ENCODE results near the gene SMPDL3A.

SMPDL3A gene

DNA sequence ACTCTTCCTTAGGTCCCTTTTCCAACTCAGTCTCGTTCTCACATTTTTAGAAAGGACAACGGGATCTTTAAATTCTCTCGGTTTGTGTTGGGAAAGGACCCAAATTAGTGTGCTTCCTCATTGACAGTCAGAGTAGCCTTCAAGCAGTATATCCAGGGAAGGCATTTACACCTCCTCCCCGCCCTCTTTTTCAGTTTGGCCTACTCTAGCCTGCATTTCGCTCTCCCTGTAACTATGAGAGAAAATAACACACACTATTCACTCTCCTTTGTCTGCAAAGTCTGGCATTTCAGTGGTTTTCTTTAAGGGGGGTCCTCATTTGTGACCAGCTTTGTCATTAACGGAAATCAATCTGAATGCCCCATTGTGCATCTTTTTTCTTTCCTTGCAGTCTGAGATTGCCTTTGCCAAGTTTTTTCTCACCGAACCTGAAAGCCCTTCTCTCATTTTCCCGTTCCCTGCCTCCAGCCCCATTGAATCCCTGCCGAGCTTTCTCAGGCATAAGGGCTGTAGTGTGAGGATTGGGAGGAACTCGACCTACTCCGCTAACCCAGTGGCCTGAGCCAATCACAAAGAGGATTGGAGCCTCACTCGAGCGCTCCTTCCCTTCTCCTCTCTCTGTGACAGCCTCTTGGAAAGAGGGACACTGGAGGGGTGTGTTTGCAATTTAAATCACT, 9.9 kb upstream of the SMPDL3A start:
- peak; percentile 76 to 82 for DNase-seq

DNA sequence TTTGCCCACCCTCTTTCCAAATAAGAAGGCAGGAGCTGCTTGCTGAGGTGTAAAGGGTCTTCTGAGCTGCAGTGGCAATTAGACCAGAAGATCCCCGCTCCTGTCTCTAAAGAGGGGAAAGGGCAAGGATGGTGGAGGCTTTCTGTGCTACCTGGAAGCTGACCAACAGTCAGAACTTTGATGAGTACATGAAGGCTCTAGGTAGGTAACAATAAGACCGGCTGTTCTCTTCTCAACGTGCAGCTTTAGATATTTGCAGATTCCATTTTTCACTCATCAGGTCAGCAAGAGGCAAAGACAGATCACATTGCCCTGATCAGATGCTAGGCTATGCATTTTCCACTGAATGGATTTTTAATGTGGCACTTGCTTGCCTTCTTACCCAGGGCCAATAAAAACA, 9.4 kb upstream of the SMPDL3A start, which contains the start of gene FABP7:
TSS of gene FABP7 (plus strand) at position 50 of the 400 bp plus-strand sequence. CDS start at position 129, 79 bp downstream.
- peak in 1 of 2 experiments; percentile 76 for DNase-seq

DNA sequence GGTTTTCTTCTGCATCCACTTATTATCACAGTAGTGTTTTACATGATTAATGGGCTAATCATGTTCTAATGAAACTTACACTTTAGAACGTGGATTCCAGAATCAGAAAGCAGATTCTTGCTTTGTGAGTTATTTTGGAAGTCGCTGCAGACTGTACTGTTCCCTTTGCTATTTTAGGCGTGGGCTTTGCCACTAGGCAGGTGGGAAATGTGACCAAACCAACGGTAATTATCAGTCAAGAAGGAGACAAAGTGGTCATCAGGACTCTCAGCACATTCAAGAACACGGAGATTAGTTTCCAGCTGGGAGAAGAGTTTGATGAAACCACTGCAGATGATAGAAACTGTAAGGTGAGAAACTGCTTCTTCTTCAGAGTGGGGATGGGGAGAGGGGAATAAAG, 8.9 kb upstream of the SMPDL3A start:
- peak in 1 of 2 experiments; percentile 37 for DNase-seq

DNA sequence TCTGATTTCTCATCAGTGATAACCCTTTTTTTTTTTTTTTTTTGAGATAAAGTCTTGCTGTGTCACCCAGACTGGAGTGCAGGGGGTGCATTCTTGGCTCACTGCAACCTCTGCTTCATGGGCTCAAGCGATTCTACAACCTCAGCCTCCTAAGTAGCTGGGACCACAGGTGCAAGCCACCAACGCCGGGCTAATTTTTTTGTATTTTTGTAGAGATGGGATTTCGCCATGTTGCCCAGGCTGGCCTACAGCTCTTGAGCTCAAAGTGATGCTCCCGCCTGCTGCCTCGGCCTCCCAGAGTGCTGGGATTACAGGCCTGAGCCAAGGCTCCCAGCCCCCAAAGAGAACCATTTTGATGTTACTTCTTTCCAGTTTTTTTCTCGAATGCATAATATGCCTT, 7.3 kb upstream of the SMPDL3A start:
- DNase-seq, result no peak

GRCh38 chr6:122783401-122783800, 5.7 kb upstream of the SMPDL3A start:
- DNase-seq, result no peak

DNA sequence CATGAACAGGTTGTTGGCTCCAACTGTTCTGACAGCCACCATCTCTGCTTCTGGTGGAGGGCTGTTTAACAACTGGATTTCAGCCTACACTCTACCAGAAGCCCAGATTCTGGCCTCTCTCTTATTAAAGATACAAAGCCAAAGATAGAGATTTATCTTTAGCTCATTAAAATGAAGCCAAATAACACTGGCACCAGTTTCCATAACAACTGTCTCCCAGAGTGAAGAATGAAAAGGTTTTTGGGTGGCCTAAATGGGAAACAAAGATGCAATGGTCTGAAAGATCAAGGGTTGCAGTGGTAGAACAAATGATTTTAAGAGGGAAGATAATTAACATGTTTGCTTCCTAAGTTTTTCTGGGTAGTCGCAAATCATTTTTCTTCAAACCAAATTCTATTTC, 3.2 kb upstream of the SMPDL3A start:
- DNase-seq, result no peak

DNA sequence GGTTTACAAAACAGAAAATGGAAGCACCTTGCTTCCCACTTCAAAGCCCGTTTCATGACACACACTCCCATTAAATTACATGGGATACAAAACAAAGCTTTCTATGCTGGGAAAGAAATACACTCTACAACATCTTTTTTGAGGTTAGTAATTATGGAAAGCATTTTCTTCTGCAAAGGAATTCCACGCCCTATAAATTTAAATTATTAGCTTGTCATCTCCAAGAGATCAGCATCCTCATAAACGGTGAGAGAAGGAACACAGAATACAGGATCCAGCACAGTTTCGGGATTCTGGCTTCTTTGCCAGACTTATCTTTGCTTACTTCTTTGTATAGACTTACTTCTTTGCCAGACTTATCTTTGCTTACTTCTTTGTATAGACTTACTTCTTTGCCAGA, 1.3 kb upstream of the SMPDL3A start:
- no peak for DNase-seq

- no peak for DNase-seq
Measured at GRCh38 chr6:122788208-122788607, 850 bp upstream of the SMPDL3A start.

GRCh38 chr6:122788663-122789181, 336 bp upstream of the SMPDL3A start:
- no peak for DNase-seq

DNA sequence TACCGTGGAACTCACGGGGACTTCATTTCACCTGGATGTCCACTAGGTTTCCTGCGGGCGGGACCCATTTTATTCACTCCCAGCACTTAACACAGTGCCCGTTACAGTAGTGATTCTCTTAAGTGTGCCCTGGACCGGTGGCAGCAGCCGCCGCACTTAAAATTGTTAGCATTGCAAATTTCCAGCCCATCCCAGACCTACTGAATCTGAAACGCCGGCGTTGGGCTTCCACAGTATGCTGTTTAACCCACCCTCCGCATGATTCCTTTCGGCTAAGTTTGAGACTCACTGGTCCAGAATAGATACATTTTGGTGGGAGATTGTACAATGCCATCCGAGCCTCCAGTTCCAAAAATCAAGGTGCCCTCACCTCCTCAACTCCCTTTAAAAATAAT, 967 bp downstream of the SMPDL3A start:
- DNase-seq, result peak in 1 of 2 experiments; percentile 55

GRCh38 chr6:122790423-122791309, 1.6 kb downstream of the SMPDL3A start:
- peak in 1 of 2 experiments; percentile 51 for DNase-seq

- DNase-seq, result no peak
Measured at GRCh38 chr6:122791310-122791679, 2.2 kb downstream of the SMPDL3A start.

- DNase-seq, result no peak
Measured at GRCh38 chr6:122792766-122793165, 3.7 kb downstream of the SMPDL3A start.

- no peak for DNase-seq
Measured at GRCh38 chr6:122797537-122797936, 8.5 kb downstream of the SMPDL3A start.

DNA sequence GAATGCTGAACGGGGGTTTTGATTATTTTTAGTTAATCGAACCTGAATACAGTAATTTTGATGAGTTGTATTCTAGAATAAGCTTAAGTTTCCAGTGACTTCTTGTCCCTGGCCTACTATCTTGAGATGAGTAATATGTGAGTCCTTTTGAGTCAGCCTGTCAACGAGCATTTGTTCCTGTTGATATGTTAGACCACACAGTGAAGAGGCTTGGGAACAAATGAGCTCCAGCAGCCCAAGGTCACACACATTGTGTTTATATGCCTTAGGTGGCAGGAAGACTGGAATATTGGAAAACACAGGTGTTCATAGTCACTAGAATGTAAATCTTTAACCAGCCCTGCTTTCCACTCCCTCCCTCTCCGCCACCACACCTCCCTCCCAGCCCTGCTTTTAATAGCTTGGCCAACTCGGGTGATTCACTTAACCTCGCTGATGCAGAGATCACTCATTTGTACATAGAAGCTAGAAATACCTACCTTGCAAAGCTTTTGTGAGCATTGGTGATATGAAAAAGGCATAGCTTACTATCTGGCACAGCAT, 9.1 kb downstream of the SMPDL3A start:
- DNase-seq, result peak in 1 of 2 experiments; percentile 36

GRCh38 chr6:122799140-122799745, 10.2 kb downstream of the SMPDL3A start:
- no peak for DNase-seq

DNA sequence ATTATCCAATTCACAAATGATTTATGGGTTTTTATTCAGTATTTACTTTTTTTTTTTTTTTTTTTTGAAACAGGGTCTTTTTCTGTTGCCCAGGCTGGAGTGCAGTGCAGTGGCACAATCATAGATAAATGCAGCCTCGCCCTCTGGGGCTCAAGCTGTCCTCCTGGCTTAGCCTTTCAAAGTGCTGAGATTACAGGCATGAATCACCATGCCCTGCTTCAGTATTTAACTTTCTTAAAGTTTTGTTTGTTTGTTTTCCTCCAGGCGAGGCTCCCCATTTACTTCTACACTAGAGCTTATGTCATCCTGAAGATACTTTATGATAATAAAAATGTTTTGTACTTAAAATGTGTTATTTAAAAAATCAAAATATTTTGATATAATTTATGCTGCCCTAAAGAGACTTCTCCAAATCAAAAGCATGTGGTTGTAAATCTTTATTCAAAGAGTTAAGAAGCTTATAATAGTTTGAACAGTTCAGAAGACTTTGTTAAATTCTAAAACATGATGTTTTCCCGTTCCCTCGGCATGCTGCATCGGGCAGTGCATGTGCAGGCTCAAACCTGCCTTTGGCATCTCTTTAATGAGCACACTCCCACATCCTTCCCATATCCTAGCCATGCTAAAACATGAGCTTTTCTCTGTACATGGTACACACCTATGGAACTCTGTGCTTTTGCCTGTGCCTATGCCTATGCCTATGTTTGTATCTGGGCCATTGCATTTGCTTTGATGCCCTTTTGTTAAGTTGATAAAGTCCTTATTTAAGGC, 11.0 kb downstream of the SMPDL3A start:
- no peak for DNase-seq

- DNase-seq, result no peak
Measured at GRCh38 chr6:122800906-122801305, 11.8 kb downstream of the SMPDL3A start.

DNA sequence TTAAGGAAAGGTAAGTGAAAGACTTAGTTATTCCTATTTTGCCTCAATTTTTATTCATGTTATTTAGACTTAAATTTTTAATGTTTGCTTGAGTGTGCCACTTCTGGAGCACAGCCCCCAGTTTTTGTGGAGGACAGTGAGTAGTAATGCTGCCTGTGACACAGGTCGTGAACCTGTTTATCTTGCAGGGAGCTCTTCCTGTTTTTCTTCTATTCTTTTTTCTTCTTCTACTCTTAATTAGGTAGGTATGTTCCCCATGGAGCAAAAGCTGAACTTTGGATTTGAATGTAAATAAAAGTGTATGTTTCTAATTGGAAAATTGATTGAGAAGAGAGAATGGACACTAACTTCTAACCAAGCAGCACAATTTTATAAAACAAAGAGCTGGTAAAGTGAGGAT, 12.3 kb downstream of the SMPDL3A start:
- DNase-seq, result no peak

- no peak for DNase-seq
Measured at GRCh38 chr6:122803171-122803661, 14.2 kb downstream of the SMPDL3A start.

DNA sequence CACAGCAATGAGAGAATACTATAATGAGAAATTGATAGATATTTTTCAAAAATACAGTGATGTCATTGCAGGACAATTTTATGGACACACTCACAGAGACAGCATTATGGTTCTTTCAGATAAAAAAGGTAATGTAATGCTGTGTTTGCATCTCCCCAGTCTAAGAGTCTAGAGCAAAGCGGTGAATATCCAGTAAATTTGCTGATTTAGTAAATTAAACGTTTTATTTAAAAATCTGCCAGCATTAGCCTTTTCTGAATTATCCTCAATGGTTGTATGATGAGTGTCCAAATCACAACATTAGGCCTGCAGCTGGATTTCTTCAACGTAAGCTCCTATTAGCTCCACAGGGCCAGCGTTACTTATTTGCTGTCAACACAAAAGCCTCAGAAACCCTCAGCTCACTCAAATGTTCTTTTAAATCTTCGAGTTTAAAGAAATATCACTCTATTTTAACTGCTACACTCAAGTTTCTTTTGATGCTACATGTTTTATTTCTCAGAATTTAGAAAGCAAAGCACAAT, 16.0 kb downstream of the SMPDL3A start:
- no peak for DNase-seq

GRCh38 chr6:122806291-122806690, 17.2 kb downstream of the SMPDL3A start:
- DNase-seq, result no peak

Measured in NCI-H187 (cell line).